NOMO-1 (cell line): ENCODE measurements around the gene RCAN2.
A peak's percentile ranks its signal among the peaks of the same experiment; 100 is the strongest.

Experiments used
- DNase-seq, 2 experiments: peaks; one replicate each; lab custom pipeline; 2025; ENCODE audit not compliant: unreplicated experiment in 2 of 2; lab: John Stamatoyannopoulos, UW

Gene RCAN2

DNA sequence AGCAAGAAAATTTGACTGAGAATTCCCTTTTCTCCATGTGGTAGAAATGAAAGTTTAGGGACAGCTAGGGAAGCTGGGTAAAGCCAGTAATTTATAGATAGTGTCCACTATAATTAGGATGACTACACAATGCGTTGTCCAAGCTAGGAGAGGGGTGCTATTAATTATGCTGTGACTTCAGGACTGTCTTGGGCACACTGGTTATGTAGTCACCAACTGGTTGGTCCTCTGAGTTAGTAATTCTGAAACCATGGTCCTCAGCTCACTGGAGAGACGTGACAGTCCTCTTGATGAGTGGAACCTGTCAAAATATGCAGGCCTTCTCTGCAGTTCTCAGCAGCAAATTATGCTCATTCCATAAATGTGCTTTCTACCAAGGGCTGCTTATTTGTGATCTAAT lies 225.9 kb downstream of the RCAN2 start:
- no peak for DNase-seq

DNA sequence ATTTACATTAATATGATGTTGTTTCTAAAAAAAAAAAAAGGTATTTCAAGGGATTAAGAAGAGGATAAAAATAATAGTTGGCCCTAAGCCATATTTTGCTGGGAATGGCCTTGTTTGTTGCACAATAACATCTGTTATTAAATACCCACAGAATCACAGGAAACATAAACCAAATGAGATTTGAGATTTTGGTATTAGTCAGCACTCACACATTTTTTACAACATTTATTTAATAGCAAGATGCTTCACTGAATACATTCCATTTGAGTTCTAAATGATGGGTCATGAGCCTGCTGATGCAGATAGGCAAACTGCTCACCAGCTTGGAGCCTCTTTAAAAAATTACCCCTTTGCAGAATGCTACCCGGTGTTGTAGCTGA lies 227.6 kb downstream of the RCAN2 start:
- DNase-seq, result no peak

DNA sequence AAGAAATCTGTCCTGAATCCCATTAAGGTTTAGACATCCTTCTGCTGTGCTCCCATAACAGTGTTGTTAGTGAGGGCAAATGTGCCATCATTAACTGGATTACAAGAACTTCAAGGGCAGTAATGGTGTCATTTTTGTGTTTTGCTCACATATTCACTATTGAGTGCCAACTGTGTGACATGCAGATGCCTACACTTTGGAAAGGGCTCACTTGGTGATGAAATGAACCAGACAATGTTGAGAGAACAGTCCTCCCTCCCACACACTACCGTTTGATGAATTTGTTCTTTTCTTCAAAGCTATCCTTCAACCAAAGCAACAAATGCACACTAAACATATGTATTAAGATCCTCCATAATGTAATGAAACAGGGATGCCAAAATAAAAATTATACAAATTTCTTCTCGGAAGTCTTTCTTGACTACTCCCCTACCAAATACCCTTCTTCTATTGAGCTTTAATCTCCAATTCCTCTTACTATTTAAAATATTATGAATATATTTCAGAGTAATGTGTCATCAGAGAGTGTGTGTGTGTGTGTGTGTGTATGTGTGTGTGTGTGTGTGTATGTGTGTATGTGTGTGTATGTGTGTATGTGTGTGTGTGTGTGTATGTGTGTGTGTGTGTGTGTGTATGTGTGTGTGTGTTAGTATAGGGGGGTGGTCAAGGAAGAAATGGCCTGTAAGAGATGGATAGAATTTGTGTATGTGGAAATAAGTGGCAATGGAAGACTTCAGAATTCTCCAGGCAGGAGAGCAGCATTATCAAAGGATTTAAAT lies 228.1 kb downstream of the RCAN2 start:
- no peak for DNase-seq

DNA sequence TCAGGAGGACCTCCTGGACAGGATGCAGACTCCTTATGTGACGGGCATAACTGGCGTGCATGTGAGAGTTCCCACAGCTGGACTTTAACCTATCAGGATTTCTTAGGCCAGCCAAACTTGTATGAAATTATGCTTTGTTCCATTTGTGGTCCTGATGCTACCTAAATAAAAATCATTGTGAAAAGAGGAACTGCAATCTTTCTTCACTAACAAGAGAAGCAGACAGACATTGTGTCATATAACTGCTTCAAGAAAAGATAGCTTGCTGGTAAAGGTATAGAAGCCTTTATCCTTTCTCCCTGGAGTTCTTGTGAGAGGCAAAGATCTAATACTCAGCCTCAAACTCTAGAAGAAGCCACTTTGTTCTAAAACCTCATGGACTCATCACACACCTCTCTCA lies 233.0 kb downstream of the RCAN2 start:
- DNase-seq, result no peak

DNA sequence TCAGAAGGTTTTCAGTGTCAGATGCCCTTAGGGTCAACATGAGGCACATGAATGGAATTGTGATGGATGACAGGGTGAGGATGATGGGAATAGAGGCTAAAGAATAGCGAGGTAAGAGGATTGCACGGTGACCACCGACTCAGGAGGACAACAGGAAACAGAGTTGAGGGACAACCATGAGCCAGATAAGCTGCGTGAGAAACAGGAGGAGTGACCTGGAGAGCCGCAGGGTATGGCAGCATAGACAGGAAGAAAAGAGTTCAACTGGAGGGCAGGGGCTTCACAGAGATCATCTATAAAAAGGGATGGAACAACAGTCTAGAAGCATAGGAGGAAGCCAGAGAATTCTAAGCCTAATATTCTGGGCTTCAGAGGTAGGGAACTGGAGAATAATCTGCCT lies 235.7 kb downstream of the RCAN2 start:
- DNase-seq, result no peak

DNA sequence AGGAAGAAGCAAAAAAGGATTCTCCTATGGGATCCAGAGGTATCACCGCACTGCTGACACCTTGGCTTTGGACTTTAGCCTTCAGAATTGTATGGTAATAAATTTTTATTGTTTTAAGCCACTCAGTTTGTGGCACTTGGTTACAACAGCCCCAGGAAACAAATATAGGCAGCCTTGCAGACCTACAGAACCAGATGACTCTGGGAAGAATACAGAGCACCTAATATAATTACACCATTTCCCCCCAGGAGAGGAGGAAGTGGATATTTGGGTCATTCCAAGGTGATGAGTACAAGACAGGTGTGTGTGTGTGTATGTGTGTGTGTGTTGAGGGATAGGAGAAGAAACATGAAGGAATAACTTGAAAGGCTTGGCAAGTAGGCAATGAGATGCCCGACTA lies 236.3 kb downstream of the RCAN2 start:
- no peak for DNase-seq

DNA sequence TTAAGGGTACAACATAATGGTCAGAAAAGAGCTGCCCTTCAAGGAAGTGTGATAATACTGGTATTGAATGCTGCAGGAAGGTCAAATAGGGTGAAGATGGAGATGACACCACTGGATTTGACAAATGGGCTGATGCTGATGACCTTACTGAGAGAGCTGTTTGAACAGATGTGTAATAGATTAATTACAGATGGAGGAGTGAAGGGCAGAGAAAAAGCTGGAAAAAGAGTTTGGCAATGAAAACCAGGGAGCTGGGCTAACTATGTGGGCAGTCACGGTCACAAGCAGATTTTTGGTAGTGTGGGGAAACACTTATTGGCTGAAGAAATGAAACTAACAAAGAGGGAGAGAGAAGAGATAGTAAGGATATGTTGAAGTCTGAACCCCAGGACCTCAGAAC lies 236.9 kb downstream of the RCAN2 start:
- DNase-seq, result no peak

DNA sequence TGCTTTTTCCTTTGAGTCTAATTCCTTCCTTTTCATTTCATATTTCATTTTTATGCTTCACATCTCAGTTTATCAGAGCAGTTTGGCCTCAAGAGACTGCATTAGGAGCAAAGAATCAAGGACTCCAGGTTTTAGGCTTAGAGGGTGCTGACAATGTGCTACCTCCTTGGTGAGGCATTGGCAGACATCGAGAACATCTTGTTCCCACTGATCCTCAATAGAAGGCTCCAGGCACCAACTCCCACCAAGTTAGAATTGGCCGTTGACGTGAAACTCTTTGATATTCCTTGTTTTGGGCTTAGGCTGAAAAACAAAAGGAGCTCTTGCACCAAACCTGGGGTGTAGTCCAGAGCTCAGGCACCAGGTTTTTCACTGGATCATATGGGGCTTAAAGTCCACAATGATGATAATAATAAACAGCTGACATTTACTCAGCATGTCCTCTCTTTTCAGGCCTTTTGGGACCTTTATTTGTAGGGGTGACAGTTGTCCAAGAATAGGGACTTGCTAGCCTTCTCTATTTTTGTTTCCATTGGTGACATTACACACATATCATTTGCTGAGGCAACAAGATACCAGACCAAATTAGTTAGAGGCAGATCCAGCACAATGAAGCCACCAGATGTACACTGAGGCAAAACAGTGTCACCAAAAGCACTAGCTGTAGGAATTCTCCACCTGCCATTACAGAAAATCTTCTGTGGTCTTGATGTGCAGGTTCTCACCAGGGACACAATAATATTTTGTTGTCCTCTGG lies 239.5 kb downstream of the RCAN2 start:
- no peak for DNase-seq

DNA sequence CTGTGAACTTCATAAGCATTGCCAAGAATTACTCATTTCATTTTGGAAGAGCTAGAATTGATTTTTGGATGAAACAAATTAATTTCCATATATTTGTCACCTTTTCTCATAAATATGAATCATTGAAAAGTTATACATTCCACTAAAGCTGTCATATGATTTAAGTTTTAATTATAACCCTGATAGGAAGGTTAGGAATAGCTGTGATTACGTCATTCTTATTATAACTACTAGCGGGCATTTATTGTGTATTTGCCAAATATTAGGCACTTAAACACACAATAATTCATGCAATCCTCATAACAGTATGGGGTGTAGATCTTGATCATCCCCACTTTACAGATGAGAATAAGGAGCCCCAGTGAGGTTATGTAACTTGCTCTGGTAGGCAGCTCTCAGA lies 243.1 kb downstream of the RCAN2 start:
- no peak for DNase-seq

DNA sequence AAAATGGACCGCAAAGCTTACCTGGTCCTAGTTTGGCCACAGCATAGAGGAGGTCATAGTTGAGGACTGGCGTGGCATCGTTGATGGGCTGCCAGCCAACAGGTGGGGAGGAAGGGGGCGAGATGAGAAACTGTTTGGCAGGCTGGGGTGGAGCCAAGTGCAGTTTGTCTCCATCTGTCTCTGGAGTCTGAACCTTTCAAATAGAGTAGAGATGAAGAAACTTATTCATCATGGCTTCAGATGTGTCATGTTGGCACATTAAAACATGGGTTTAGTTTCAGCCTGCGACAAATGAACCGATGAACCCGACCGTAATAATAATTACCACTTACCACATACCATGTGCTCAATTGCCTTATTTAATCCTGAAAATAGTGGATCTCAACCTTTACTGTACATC lies 244.5 kb downstream of the RCAN2 start:
- no peak for DNase-seq

DNA sequence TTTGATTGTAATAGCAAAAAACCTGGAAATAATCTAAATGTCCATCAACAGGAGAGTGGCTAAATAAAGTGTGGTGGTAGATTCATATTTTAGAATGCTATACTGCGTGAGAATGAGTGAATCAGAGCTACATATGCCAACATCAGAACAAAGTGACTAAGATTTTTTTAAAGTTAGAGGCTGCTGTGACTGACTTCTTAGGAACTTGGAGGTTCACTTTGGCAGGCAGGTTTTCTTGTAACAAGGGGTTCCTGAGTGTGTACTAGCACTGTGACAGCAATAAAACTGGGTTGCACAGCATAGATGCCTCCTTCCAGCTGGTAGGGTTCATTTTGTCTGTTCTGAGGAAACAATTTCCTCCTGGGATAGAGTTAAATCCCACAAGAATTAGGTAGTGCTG lies 245.2 kb downstream of the RCAN2 start:
- no peak for DNase-seq

DNA sequence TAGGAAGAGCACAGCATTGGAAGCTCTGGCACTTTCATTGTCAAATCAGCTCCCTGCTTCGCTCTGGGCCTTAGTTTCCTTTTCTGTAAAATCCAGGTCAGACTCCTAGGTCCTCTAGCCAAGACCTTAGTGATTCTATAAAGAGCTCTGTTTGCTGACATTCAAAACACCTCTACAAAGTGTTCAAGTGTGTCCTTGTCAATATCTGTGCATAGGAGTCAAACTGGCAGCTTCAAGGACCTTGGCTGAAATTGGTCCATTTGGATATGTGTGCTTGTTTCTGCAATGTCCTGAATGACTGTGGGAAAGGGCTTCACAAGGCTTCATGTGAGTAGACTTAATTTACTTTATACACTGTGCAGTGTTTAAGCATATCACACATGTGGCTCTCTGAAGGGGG lies 246.6 kb downstream of the RCAN2 start:
- no peak for DNase-seq

DNA sequence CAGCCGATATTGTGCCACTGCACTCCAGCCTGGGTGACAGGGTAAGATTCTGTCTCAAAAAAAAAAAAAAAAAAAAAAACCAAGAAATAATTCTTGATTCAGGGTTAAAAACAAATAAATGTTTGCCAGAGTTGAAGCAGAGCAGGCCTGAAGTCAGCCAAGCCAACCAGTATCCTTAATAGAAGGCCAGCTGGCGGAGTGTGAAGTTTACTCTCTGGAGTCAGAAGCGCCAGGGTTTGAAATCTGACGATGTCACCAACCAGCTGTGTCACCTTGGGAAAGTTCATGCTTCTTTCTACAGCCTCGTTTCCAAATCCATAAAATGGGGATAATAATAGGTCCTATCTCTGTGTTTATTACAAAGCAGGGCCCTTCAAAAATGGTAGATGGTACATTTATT lies 247.5 kb downstream of the RCAN2 start:
- no peak for DNase-seq

DNA sequence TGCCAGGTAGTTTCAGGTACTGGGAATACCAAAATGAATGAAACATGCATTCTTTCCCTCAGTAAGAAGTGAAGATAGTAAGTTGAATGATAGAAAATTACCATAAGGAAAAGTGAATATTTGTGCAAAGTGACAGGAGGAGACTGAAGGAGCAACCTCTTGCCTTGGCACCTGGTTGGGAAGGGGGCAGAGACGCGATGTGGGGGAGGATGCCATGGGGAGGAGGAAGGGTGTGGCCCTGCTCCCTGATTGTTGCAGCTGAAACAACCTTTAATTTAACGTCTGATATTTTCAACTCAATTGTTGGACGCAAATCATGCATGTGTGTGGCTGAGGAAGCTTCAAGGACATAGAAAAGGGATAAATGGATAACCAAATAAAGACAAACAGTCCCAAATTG lies 248.3 kb downstream of the RCAN2 start:
- DNase-seq, result no peak

DNA sequence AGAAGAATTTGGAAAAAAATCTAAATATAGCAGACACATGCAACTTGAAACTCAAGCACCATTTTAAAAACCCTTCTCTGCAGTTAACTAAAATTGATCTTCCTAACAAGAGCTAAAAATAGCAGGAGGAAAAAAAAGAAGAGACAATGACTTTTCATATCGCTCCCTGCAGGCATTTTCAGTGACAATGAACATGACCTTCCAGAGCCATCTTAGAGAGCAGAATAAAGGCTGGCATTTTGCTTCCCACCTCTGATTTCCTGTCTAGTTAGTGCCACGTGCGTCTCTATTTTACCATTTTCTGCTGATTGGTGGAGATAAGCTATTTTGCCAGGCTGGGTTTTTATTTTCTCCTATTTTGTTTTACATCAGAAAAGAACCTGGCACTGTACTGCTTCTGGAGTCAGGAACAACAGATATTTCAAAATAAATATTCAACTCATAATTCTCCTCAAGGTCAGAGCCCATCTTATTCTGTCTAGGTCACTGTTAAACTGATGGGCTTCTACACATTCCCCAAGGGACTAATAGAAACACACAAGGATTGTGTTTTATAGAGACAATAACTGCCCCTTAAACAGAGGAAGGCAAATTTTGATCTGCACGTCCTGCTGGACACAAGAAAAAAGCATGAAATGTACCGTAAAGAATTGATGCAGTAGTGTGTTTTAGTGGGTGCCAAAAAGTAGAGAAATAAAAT lies 250.2 kb downstream of the RCAN2 start:
- no peak for DNase-seq

DNA sequence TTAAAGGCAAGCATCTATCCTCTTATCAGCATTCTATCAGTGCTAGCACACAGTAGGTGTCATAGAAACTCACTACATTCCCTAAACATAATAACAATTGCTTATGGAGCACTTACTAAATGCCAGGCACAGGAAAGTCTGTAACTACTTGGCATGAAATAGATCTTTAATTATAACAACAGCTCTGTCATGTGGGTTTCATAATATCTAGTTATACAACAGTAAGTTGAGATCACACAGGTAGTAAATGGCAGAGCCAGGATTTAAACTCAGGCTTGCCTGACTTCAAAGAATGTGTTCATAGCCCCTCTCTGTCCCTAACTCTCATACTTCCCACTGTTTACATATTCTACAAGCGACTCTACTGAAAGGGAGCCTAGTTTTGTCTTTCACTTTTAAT lies 254.5 kb downstream of the RCAN2 start:
- DNase-seq, result no peak

DNA sequence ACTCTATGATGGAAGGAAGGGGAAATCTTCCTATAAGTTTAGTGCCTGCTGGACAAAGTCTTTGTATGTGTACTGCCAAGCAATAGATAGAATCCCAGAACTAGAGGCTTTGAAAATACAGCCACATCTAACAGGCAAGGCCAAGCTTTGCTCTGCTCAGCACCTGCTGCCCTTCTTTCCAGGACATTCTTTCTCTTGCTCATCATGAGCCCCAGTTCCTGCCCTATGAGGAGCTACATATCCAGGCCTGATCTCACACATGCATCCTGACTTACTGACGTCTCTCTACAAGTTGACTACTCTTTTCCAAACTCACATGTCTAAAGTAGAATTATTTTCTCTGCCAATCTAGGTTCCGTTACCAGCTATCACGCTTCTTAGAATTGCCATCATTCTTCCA lies 256.0 kb downstream of the RCAN2 start:
- DNase-seq, result no peak

DNA sequence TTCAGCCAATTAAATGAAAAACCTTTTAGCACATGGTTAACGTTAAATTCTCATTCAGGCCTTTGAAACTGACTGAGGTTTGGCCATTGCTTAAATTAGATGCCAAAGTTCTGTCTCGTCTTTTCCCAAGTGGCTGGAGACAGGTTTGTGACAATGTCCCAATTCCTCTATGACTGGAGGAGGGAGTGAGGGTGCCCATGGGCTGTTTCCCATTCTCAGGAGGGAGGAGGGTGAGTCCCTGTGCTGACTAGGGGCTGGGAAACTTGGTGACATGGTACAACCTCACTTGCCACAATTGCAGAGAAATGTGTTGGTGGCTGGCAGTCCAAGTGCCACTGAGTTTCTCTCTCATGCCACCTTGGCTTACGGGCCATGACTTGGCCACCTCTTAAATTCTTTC lies 256.5 kb downstream of the RCAN2 start:
- no peak for DNase-seq

DNA sequence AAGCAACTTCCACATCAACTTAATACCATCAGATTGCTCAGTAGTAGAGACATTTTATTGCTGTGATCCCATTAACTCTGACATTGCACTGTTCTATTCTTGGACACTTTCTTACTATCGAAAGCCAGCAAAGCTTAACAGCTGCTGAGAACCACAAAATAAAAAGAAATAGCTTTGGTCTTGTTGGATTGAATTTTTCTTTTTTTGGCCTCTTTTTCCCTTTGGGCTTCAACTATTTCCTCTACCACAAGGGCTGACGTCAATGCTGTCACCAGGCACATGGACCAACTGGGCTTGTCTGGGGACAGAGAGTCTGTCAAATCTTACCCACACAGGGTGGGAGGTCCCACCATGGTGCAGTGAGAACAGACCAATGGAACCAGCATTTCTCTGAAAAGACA lies 257.1 kb downstream of the RCAN2 start:
- DNase-seq, result no peak

DNA sequence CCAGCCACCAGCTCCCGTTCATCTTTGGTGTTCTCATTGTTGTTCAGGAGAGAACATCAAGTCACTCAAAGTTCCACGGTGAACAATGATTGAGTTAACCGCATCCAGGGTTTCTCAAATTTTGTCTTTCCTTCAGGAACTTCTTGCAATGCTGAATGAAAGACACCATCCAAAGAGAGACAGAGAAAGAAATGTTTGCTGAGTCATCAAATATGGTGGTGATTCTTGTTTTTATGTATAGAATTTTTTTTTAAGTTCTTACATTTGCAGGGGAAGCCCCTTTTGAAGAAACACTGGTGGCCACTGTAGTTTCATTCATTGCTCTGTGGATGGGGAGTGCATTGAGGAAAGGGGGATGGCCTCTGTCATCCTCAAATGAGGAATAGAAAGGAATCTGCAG lies 258.1 kb downstream of the RCAN2 start:
- DNase-seq, result no peak

DNA sequence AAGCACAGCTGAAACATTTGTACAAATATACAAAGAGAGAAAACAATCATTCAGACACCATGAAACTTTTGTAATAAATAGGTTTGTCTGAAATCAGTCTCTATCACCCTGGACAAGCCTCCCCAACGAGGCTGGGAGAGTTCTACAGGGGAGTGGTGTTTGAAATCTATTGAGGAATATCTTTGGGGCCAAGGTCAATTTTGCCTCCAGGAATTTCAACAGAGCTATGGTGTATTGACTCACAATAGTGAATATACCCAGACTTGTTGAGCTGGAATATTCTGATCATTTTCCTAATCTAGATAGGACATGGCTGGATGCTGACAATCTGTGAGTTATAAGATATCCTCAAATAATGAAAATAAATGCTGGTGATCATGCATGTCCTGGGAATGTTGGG lies 269.0 kb downstream of the RCAN2 start:
- no peak for DNase-seq

DNA sequence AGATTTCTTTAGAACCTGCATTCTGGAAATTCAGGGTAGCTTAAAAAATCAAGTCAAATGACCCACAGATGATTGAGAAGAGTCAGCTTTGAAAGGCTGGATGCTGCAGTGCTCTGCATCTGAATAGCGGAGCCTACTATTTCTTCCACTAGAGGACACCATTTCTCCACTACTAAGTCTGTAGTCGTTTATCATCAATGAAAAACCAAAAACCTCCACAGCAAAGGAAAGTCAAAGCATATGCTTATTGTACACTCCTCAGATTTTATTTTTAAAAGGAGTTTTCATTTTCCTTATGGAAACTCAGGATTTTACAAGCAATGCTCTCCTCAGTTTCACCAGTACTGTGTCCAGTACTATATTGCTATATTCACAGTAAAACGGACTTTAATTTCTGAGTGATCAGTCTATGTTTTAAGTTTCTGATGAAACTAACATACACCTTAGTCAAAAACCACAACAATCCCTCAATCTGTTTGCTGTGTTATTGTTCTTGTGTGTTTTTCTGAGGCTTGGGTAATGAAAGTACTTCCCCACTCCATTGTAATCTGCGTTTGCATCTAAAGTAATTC lies 269.9 kb downstream of the RCAN2 start:
- peak; percentile 30 to 75 for DNase-seq
